Neuronal stem cell (in vitro differentiated cells): ENCODE results near the gene NCF4.

Source experiments
- DNase-seq: peaks from one replicate; pipeline ENCODE4 v3.0.0-alpha.2; 2013; ENCODE audit warnings: low spot score
- H2AFZ ChIP-seq: one replicate; pipeline ENCODE4 v1.6.1; 2013; ENCODE audit warnings: mild to moderate bottlenecking, low read length, inconsistent platforms
- H2AK5ac ChIP-seq: 2 replicates; pipeline ENCODE4 v1.6.1; 2013; ENCODE audit warnings: low read depth, mild to moderate bottlenecking, inconsistent platforms, low read length, moderate library complexity, mixed read lengths
- H2BK120ac ChIP-seq: 2 replicates; pipeline ENCODE4 v1.6.1; 2013; ENCODE audit warnings: low read depth, mild to moderate bottlenecking, inconsistent platforms, low read length, moderate library complexity, mixed read lengths
- H2BK12ac ChIP-seq: one replicate; pipeline ENCODE4 v1.6.1; 2013; ENCODE audit warnings: low read length, inconsistent platforms
- H2BK15ac ChIP-seq: 2 replicates; pipeline ENCODE4 v1.6.1; 2013; ENCODE audit warnings: mild to moderate bottlenecking, low read length, inconsistent platforms, mixed read lengths
- H2BK5ac ChIP-seq: one replicate; pipeline ENCODE4 v1.6.1; 2013; ENCODE audit warnings: inconsistent platforms, mild to moderate bottlenecking, low read length, moderate library complexity
- H3K14ac ChIP-seq: one replicate; pipeline ENCODE4 v1.6.1; 2013; ENCODE audit warnings: low read length, inconsistent platforms
- H3K18ac ChIP-seq: 2 replicates; pipeline ENCODE4 v1.6.1; 2013; ENCODE audit warnings: low read length, inconsistent platforms
- H3K23ac ChIP-seq: 2 replicates; pipeline ENCODE4 v1.6.1; 2013; ENCODE audit warnings: low read depth, mild to moderate bottlenecking, mixed read lengths, low read length, inconsistent platforms; ENCODE audit not compliant: poor library complexity
- H3K27ac ChIP-seq: replicated peaks from 3 replicates; pipeline ENCODE4 v1.5.1; 2013; ENCODE audit warnings: low read length, inconsistent platforms
- H3K27me3 ChIP-seq, 3 experiments: 2 replicates each; pipeline ENCODE4 v1.6.1; 2013; ENCODE audit warnings: low read length in 3 of 3, mild to moderate bottlenecking in 2 of 3, inconsistent platforms in 1 of 3, low read depth in 1 of 3, mixed read lengths in 1 of 3, moderate library complexity in 1 of 3; ENCODE audit not compliant: control insufficient read depth in 3 of 3, insufficient read depth in 3 of 3
- H3K36me3 ChIP-seq, 2 donors: replicated peaks in 1 of 2; 2 replicates each; pipeline ENCODE4 v1.6.1; 2013; ENCODE audit warnings: low read length in 2 of 2; ENCODE audit not compliant: control insufficient read depth in 2 of 2, insufficient read depth in 2 of 2
- H3K4ac ChIP-seq: 2 replicates; pipeline ENCODE4 v1.6.1; 2013; ENCODE audit warnings: inconsistent platforms, mild to moderate bottlenecking, low read length, moderate library complexity
- H3K4me1 ChIP-seq, 2 donors: 1 replicate in 1 of 2; 2 replicates in 1 of 2; pipeline ENCODE4 v1.6.1; 2013; ENCODE audit warnings: low read length in 2 of 2, low read depth in 1 of 2; ENCODE audit not compliant: control insufficient read depth in 2 of 2, insufficient read depth in 1 of 2
- H3K4me2 ChIP-seq: one replicate; pipeline ENCODE4 v1.6.1; 2013; ENCODE audit warnings: mild to moderate bottlenecking, low read length, inconsistent platforms; ENCODE audit not compliant: insufficient read depth, poor library complexity, severe bottlenecking
- H3K4me3 ChIP-seq, 2 donors: 2 replicates each; pipeline ENCODE4 v1.5.1; 2013; ENCODE audit warnings: low read length in 2 of 2, mild to moderate bottlenecking in 2 of 2, inconsistent platforms in 1 of 2, moderate library complexity in 1 of 2
- H3K79me1 ChIP-seq: one replicate; pipeline ENCODE4 v1.6.1; 2013; ENCODE audit warnings: low read depth, mild to moderate bottlenecking, inconsistent platforms, low read length, moderate library complexity
- H3K9ac ChIP-seq: one replicate; pipeline ENCODE4 v1.6.1; 2013; ENCODE audit warnings: mild to moderate bottlenecking, low read depth, low read length, inconsistent platforms; ENCODE audit not compliant: poor library complexity
- H3K9me3 ChIP-seq, 2 donors: replicated peaks in 1 of 2; 2 replicates each; pipeline versions ENCODE3 to v1.6.1; 2013; ENCODE audit warnings: low read length in 2 of 2, mild to moderate bottlenecking in 2 of 2, inconsistent platforms in 1 of 2, low read depth in 1 of 2, mixed read lengths in 1 of 2, moderate library complexity in 1 of 2; ENCODE audit not compliant: control insufficient read depth in 2 of 2, insufficient read depth in 1 of 2
- H4K8ac ChIP-seq: one replicate; pipeline ENCODE4 v1.6.1; 2013; ENCODE audit warnings: low read depth, mild to moderate bottlenecking, inconsistent platforms, low read length, moderate library complexity
- H4K91ac ChIP-seq: one replicate; pipeline ENCODE4 v1.6.1; 2013; ENCODE audit warnings: low read length, low read depth, mild to moderate bottlenecking, inconsistent platforms; ENCODE audit not compliant: poor library complexity
- WGBS, 2 donors: extraction: QIAGEN DNeasy Blood & Tissue Kit; methylation state at CpG; one replicate each; pipeline ENCODE4 v1.1.7; 2013; ENCODE audit warnings: missing lambda C conversion rate in 2 of 2, mixed read lengths in 1 of 2; ENCODE audit not compliant: insufficient read length in 2 of 2, insufficient replicate concordance in 1 of 2; ENCODE audit errors: extremely low coverage in 2 of 2; 5-methylcytosine and 5-hydroxymethylcytosine counted together

NCF4 gene

GRCh38 chr22:36918586-36919284, 57.9 kb downstream of the NCF4 start:
- Histone ChIP-seq H3K14ac (no peak overlapping the region), H4K91ac (no peak overlapping the region), H2BK12ac (no peak overlapping the region), H4K8ac (no peak overlapping the region), H3K18ac (no peak overlapping the region), H2BK5ac (no peak overlapping the region), H3K4me3 (no peak overlapping the region), H3K4me1 (peaks cover 11 to 12% of the 10 kb centered on the region in 2 donors), H2BK15ac (no peak overlapping the region), H3K9ac (no peak overlapping the region), H3K27me3 (peaks cover 0 to 8% (median 0%) of the 10 kb centered on the region in 3 experiments), H3K4ac (no peak overlapping the region), H3K23ac (no peak overlapping the region), H2AK5ac (no peak overlapping the region), H3K27ac (no peak overlapping the region), H3K36me3 (no peaks in the 10 kb centered on the region), H3K79me1 (no peaks in the 10 kb centered on the region), H2AFZ (no peak overlapping the region), H3K9me3 (no peaks in the 10 kb centered on the region), H2BK120ac (no peak overlapping the region), H3K4me2 (no peak overlapping the region)
- no peak for DNase-seq
- no CpG with 5 or more reads among the region's 3 CpGs for WGBS, 2 donors

GRCh38 chr22:36921309-36922104, 60.7 kb downstream of the NCF4 start:
- Histone ChIP-seq H3K36me3 (no peaks in the 10 kb centered on the region), H3K27me3 (no peaks in the 10 kb centered on the region), H3K4me2 (no peak overlapping the region), H2AFZ (peak overlapping the region; percentile 81), H2BK15ac (peak overlapping the region; percentile 41), H3K9ac (peak overlapping the region; percentile 71), H2BK5ac (peak overlapping the region; percentile 62), H2BK120ac (no peak overlapping the region), H2BK12ac (peak overlapping the region; percentile 24), H3K4ac (no peak overlapping the region), H2AK5ac (peak overlapping the region; percentile 64), H3K4me3 (peak overlapping the region in 1 of 2 donors; percentile 53), H4K8ac (no peak overlapping the region), H3K9me3 (peaks cover 0 to 4% of the 10 kb centered on the region in 2 donors), H3K14ac (no peak overlapping the region), H3K23ac (peak overlapping the region; percentile 36), H3K27ac (no peak overlapping the region), H3K4me1 (peaks cover 11 to 12% of the 10 kb centered on the region in 2 donors), H4K91ac (no peak overlapping the region), H3K79me1 (no peaks in the 10 kb centered on the region), H3K18ac (peak overlapping the region; percentile 82)
- no peak for DNase-seq
- no CpG with 5 or more reads among the region's 15 CpGs for WGBS, 2 donors

GRCh38 chr22:36922105-36922608, 61.4 kb downstream of the NCF4 start:
- peak overlapping the region; percentile 71 for H3K9ac ChIP-seq
- no peak overlapping the region for H3K23ac ChIP-seq
- no peak overlapping the region for H3K27ac ChIP-seq
- H2AFZ ChIP-seq, result peak overlapping the region; percentile 81
- H3K9me3 ChIP-seq, result peaks cover 0 to 4% of the 10 kb centered on the region in 2 donors
- no peak overlapping the region for H4K91ac ChIP-seq
- H2BK120ac ChIP-seq, result no peak overlapping the region
- peak overlapping the region; percentile 62 for H2BK5ac ChIP-seq
- H3K79me1 ChIP-seq, result no peaks in the 10 kb centered on the region
- H3K4ac ChIP-seq, result no peak overlapping the region
- H3K27me3 ChIP-seq, result no peaks in the 10 kb centered on the region
- H2BK12ac ChIP-seq, result peak overlapping the region; percentile 24
- H2BK15ac ChIP-seq, result no peak overlapping the region
- peaks cover 11 to 12% of the 10 kb centered on the region in 2 donors for H3K4me1 ChIP-seq
- no peak overlapping the region for H4K8ac ChIP-seq
- H3K14ac ChIP-seq, result peak overlapping the region; percentile 12
- H3K4me3 ChIP-seq, result no peak overlapping the region
- H2AK5ac ChIP-seq, result no peak overlapping the region
- peak overlapping the region; percentile 90 for H3K18ac ChIP-seq
- no peak for DNase-seq
- H3K4me2 ChIP-seq, result no peak overlapping the region
- no peaks in the 10 kb centered on the region for H3K36me3 ChIP-seq
- WGBS, 2 donors, result no CpG with 5 or more reads among the region's 10 CpGs

DNA sequence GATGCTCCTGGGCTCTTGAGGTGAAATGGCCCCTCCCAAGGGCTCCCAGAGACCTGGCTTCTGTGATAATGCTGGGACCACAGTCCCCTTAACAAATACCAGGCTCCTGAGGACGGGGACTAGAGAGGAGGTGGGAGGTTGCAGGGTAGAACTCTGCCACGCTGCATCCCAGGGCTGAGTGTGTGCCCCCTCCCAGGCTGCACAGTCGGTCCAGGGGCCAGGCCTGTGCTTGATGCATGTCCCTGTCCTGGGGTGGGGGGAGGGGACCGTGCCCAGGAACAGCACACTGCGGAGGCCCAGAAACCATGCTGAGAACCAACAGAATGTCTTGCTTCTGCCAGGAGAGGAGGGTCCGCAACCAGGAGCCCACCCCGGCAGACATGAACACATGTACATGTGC, 61.9 kb downstream of the NCF4 start:
- Histone ChIP-seq H3K4me1 (peaks cover 11 to 12% of the 10 kb centered on the region in 2 donors), H3K27ac (no peak overlapping the region), H3K18ac (peak overlapping the region; percentile 90), H2AFZ (peak overlapping the region; percentile 81), H3K4me2 (no peak overlapping the region), H2BK12ac (no peak overlapping the region), H2BK120ac (no peak overlapping the region), H2BK5ac (peak overlapping the region; percentile 62), H2BK15ac (peak overlapping the region; percentile 9), H3K4me3 (no peak overlapping the region), H4K91ac (no peak overlapping the region), H3K14ac (peak overlapping the region; percentile 12), H3K9ac (peak overlapping the region; percentile 17), H4K8ac (no peak overlapping the region), H3K23ac (peak overlapping the region; percentile 63), H2AK5ac (peak overlapping the region; percentile 50), H3K4ac (no peak overlapping the region), H3K36me3 (no peaks in the 10 kb centered on the region), H3K27me3 (peaks cover 0 to under 1% (median 0%) of the 10 kb centered on the region in 3 experiments), H3K79me1 (no peaks in the 10 kb centered on the region), H3K9me3 (peaks cover 0 to 4% of the 10 kb centered on the region in 2 donors)
- WGBS, 2 donors, result no CpG with 5 or more reads among the region's 7 CpGs
- DNase-seq, result no peak
